ENCODE data around the gene CHRNA1.

CHRNA1 gene

DNA sequence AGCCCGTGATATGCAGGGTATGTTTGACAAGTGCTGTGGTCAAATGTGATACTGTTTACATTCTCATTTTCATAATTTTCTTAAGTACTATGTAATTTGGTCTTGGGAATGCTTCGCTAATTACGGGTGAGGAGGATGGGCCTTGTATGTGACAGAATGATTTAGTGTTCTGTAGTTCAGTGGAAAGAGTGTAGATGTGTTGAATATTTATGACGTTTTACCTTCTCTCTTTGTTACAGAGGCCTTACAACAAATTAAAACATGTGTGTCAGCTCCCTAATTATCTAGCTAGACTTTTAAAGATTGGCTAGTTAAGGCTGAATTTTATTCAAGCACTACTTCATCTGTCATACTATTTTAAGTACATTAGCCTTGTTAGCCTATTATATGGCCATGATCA is 10.6 kb upstream of the CHRNA1 start:
- no peak overlapping the region for H3K4me3 ChIP-seq (ENCODE audit: low read depth, low read length)
- H3K9me3 ChIP-seq (ENCODE audit: control insufficient read depth, insufficient read depth, low read length) = no peaks in the 10 kb centered on the region
- no peaks in the 10 kb centered on the region for H3K27me3 ChIP-seq (ENCODE audit: control insufficient read depth, insufficient read depth, low read length)
- no peaks in the 10 kb centered on the region for H3K36me3 ChIP-seq (ENCODE audit: control insufficient read depth, insufficient read depth, low read length)
- H3K4me1 ChIP-seq (ENCODE audit: control insufficient read depth, insufficient read depth, low read length) = peaks cover 49% of the 10 kb centered on the region
- H3K9ac ChIP-seq (ENCODE audit: low read depth, low read length) = no peak overlapping the region
- no peak overlapping the region for H3K27ac ChIP-seq (ENCODE audit: low read depth, low read length)

GRCh38 chr2:174773215-174773614 is 8.9 kb upstream of the CHRNA1 start:
- no peaks in the 10 kb centered on the region for H3K9me3 ChIP-seq (ENCODE audit: control insufficient read depth, insufficient read depth, low read length)
- H3K4me1 ChIP-seq (ENCODE audit: control insufficient read depth, insufficient read depth, low read length) = peaks cover 46% of the 10 kb centered on the region
- H3K4me3 ChIP-seq (ENCODE audit: low read depth, low read length) = no peak overlapping the region
- peak overlapping the region; percentile 97 for H3K27ac ChIP-seq (ENCODE audit: low read depth, low read length)
- H3K36me3 ChIP-seq (ENCODE audit: control insufficient read depth, insufficient read depth, low read length) = no peaks in the 10 kb centered on the region
- H3K9ac ChIP-seq (ENCODE audit: low read depth, low read length) = no peak overlapping the region
- H3K27me3 ChIP-seq (ENCODE audit: control insufficient read depth, insufficient read depth, low read length) = no peaks in the 10 kb centered on the region

- H3K36me3 ChIP-seq (ENCODE audit: control insufficient read depth, insufficient read depth, low read length) = no peaks in the 10 kb centered on the region
- H3K27me3 ChIP-seq (ENCODE audit: control insufficient read depth, insufficient read depth, low read length) = no peaks in the 10 kb centered on the region
- H3K4me3 ChIP-seq (ENCODE audit: low read depth, low read length) = no peak overlapping the region
- no peaks in the 10 kb centered on the region for H3K9me3 ChIP-seq (ENCODE audit: control insufficient read depth, insufficient read depth, low read length)
- peak overlapping the region; percentile 97 for H3K27ac ChIP-seq (ENCODE audit: low read depth, low read length)
- H3K4me1 ChIP-seq (ENCODE audit: control insufficient read depth, insufficient read depth, low read length) = peaks cover 40% of the 10 kb centered on the region
- peak overlapping the region; percentile 65 for H3K9ac ChIP-seq (ENCODE audit: low read depth, low read length)
Observed at GRCh38 chr2:174772472-174772801, 8.2 kb upstream of the CHRNA1 start.

DNA sequence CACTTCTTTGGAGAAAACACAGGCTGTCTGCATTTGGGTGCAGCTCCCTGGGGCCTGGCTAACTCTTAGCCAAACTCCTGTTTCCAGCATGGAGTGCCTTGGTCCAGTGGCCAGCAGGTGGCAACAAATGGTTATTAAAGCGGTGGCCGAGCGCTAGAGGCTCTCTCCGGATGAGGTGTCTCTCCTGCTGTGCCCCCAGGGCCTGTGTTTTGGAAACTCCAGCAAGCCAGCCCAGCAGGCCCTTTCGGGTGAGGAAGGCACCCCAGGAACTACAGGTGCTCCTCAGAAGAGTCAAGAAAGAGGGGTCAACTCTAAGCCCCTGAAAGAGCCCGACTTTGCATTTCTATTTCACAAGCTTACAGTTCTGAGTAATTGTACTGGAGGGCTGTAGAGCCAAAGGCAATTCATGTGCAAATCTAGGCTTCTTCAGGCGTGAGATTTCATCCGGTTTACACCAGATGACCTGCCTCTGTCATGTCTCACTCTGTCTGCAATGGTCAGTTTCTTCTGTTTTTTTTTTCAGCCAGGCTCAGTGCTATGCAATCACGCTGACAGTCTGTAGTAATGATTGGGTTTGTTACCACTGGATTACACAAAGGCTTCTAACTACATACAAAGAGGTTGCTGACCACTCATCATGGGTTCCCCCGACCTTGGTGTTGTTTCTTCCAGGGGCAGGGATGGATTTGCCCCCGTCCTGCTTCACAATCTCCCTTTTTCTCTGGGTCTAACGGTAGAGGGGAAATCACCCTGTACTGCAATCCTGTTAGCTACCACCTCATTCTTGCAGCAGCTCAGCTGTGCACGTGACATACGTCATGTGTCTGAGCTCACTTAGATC is 7.6 kb upstream of the CHRNA1 start:
- no peaks in the 10 kb centered on the region for H3K36me3 ChIP-seq (ENCODE audit: control insufficient read depth, insufficient read depth, low read length)
- peaks cover 35% of the 10 kb centered on the region for H3K4me1 ChIP-seq (ENCODE audit: control insufficient read depth, insufficient read depth, low read length)
- peak overlapping the region; percentile 65 for H3K9ac ChIP-seq (ENCODE audit: low read depth, low read length)
- no peaks in the 10 kb centered on the region for H3K9me3 ChIP-seq (ENCODE audit: control insufficient read depth, insufficient read depth, low read length)
- no peak overlapping the region for H3K4me3 ChIP-seq (ENCODE audit: low read depth, low read length)
- H3K27ac ChIP-seq (ENCODE audit: low read depth, low read length) = peak overlapping the region; percentile 97
- H3K27me3 ChIP-seq (ENCODE audit: control insufficient read depth, insufficient read depth, low read length) = no peaks in the 10 kb centered on the region

GRCh38 chr2:174771136-174771535 is 6.9 kb upstream of the CHRNA1 start:
- peak overlapping the region; percentile 97 for H3K27ac ChIP-seq (ENCODE audit: low read depth, low read length)
- H3K9me3 ChIP-seq (ENCODE audit: control insufficient read depth, insufficient read depth, low read length) = no peaks in the 10 kb centered on the region
- H3K9ac ChIP-seq (ENCODE audit: low read depth, low read length) = no peak overlapping the region; the same call in 1 of the 2 replicates
- no peak overlapping the region for H3K4me3 ChIP-seq (ENCODE audit: low read depth, low read length)
- H3K4me1 ChIP-seq (ENCODE audit: control insufficient read depth, insufficient read depth, low read length) = peaks cover 30% of the 10 kb centered on the region
- H3K27me3 ChIP-seq (ENCODE audit: control insufficient read depth, insufficient read depth, low read length) = no peaks in the 10 kb centered on the region
- H3K36me3 ChIP-seq (ENCODE audit: control insufficient read depth, insufficient read depth, low read length) = no peaks in the 10 kb centered on the region

DNA sequence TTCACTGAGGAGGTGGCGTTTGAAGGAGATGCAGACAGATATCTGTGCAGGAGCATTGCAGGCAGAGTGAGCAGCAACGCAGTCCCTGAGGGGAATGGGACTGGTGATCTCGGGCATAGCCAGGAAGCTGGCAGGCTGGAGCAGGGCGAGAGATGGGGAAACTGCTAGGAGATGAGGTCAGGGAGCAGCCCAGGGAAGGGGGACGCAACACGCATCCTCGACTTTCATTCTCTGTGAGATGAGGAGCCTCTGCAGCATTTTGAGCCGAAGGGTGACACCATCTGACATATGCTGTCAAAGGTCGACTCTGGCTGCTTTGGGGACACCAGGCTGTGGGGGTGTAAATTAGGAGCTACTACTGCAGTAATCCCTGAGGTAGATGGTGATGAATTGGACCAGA is 4.3 kb upstream of the CHRNA1 start:
- no peaks in the 10 kb centered on the region for H3K9me3 ChIP-seq (ENCODE audit: control insufficient read depth, insufficient read depth, low read length)
- H3K9ac ChIP-seq (ENCODE audit: low read depth, low read length) = no peak overlapping the region
- H3K27me3 ChIP-seq (ENCODE audit: control insufficient read depth, insufficient read depth, low read length) = no peaks in the 10 kb centered on the region
- no peak overlapping the region for H3K4me3 ChIP-seq (ENCODE audit: low read depth, low read length)
- H3K36me3 ChIP-seq (ENCODE audit: control insufficient read depth, insufficient read depth, low read length) = no peaks in the 10 kb centered on the region
- no peak overlapping the region for H3K27ac ChIP-seq (ENCODE audit: low read depth, low read length)
- H3K4me1 ChIP-seq (ENCODE audit: control insufficient read depth, insufficient read depth, low read length) = peaks cover 30% of the 10 kb centered on the region

- H3K4me1 ChIP-seq (ENCODE audit: control insufficient read depth, insufficient read depth, low read length) = peaks cover 23% of the 10 kb centered on the region
Observed at GRCh38 chr2:174766271-174766670, 2.0 kb upstream of the CHRNA1 start.

GRCh38 chr2:174765576-174765975 is 1.3 kb upstream of the CHRNA1 start:
- Histone ChIP-seq H3K9ac (ENCODE audit: low read depth, low read length) (no peak overlapping the region), H3K4me1 (ENCODE audit: control insufficient read depth, insufficient read depth, low read length) (peaks cover 19% of the 10 kb centered on the region), H3K9me3 (ENCODE audit: control insufficient read depth, insufficient read depth, low read length) (no peaks in the 10 kb centered on the region), H3K36me3 (ENCODE audit: control insufficient read depth, insufficient read depth, low read length) (no peaks in the 10 kb centered on the region), H3K27ac (ENCODE audit: low read depth, low read length) (no peak overlapping the region), H3K4me3 (ENCODE audit: low read depth, low read length) (no peak overlapping the region), H3K27me3 (ENCODE audit: control insufficient read depth, insufficient read depth, low read length) (no peaks in the 10 kb centered on the region)

More at GRCh38 chr2:174766271-174766670, 2.0 kb upstream of the CHRNA1 start:
- Histone ChIP-seq H3K27me3 (ENCODE audit: control insufficient read depth, insufficient read depth, low read length) (no peaks in the 10 kb centered on the region), H3K9me3 (ENCODE audit: control insufficient read depth, insufficient read depth, low read length) (no peaks in the 10 kb centered on the region), H3K36me3 (ENCODE audit: control insufficient read depth, insufficient read depth, low read length) (no peaks in the 10 kb centered on the region), H3K4me3 (ENCODE audit: low read depth, low read length) (no peak overlapping the region), H3K9ac (ENCODE audit: low read depth, low read length) (no peak overlapping the region), H3K27ac (ENCODE audit: low read depth, low read length) (no peak overlapping the region)

DNA sequence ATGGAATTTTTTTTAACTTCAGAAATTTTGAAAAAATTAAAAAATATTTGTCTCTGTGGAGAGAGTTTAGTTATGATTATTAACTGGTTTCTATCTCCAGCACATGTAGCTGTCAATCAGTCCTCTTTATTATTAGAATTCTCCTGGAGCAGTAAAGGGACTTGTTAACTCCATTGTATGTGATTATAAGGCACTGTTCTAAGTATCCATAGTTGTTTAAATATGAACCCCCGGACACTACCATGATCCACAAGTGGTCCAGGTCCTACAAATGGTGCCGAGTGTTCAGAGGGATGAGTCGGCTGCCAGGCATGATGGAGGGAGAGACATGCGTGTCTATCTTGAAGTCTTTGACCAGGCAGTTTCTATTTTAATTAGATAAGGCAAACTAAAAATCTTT is 492 bp downstream of the CHRNA1 start:
- Histone ChIP-seq H3K27me3 (ENCODE audit: control insufficient read depth, insufficient read depth, low read length) (no peaks in the 10 kb centered on the region), H3K4me3 (ENCODE audit: low read depth, low read length) (no peak overlapping the region), H3K9ac (ENCODE audit: low read depth, low read length) (no peak overlapping the region), H3K9me3 (ENCODE audit: control insufficient read depth, insufficient read depth, low read length) (no peaks in the 10 kb centered on the region), H3K27ac (ENCODE audit: low read depth, low read length) (no peak overlapping the region), H3K4me1 (ENCODE audit: control insufficient read depth, insufficient read depth, low read length) (peaks cover 19% of the 10 kb centered on the region), H3K36me3 (ENCODE audit: control insufficient read depth, insufficient read depth, low read length) (no peaks in the 10 kb centered on the region)

- H3K4me3 ChIP-seq (ENCODE audit: low read depth, low read length) = no peak overlapping the region
- peaks cover 15% of the 10 kb centered on the region for H3K4me1 ChIP-seq (ENCODE audit: control insufficient read depth, insufficient read depth, low read length)
- H3K9ac ChIP-seq (ENCODE audit: low read depth, low read length) = peak overlapping the region; percentile 10; the same call in 1 of the 2 replicates
- H3K36me3 ChIP-seq (ENCODE audit: control insufficient read depth, insufficient read depth, low read length) = no peaks in the 10 kb centered on the region
- no peak overlapping the region for H3K27ac ChIP-seq (ENCODE audit: low read depth, low read length)
- H3K9me3 ChIP-seq (ENCODE audit: control insufficient read depth, insufficient read depth, low read length) = no peaks in the 10 kb centered on the region
- no peaks in the 10 kb centered on the region for H3K27me3 ChIP-seq (ENCODE audit: control insufficient read depth, insufficient read depth, low read length)
Observed at GRCh38 chr2:174762464-174762863, 1.8 kb downstream of the CHRNA1 start.

DNA sequence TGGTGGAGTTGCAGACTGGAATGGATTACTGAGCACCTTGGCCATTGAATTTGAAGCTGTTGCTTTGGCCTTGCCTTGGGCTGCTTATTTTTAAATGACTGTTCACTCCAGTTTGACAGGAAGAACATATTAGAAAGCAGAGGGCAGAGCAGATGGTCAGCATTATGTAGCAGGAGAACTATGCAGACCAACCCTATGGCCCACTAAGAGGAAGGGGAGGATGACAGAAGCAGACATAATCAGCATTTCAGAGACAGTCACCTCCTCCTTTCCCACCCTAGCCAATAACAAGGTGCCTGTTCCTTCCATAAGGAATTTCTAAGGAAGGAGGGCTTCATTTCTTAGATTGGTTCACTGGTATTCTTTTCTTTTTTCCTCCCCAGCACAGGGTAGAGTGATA is 2.4 kb downstream of the CHRNA1 start:
- Histone ChIP-seq H3K4me1 (ENCODE audit: control insufficient read depth, insufficient read depth, low read length) (peaks cover 15% of the 10 kb centered on the region), H3K36me3 (ENCODE audit: control insufficient read depth, insufficient read depth, low read length) (no peaks in the 10 kb centered on the region), H3K9ac (ENCODE audit: low read depth, low read length) (no peak overlapping the region), H3K4me3 (ENCODE audit: low read depth, low read length) (no peak overlapping the region), H3K9me3 (ENCODE audit: control insufficient read depth, insufficient read depth, low read length) (no peaks in the 10 kb centered on the region), H3K27me3 (ENCODE audit: control insufficient read depth, insufficient read depth, low read length) (no peaks in the 10 kb centered on the region), H3K27ac (ENCODE audit: low read depth, low read length) (no peak overlapping the region)

Data from HUES48 (cell line).